Uterus (tissue), 2 donors: ENCODE data around the gene KRTAP12-1.

Source experiments
- POLR2A ChIP-seq, 2 donors: fragments of 450-650 bp; IDR thresholded peaks; one replicate each; pipeline ENCODE4 v1.6.1; 2016; ENCODE audit warnings: antibody characterized with exemption in 2 of 2, mild to moderate bottlenecking in 1 of 2, moderate library complexity in 1 of 2
- TF ChIP-seq, protein P1 (sequence below), 4 experiments: fragments of 200-600 bp in 2 of 4; fragments of 450-650 bp in 2 of 4; sonication (generic) in 2 of 4; IDR thresholded peaks; one replicate each; pipeline ENCODE4 v1.5.1; 2016 to 2019; ENCODE audit warnings: antibody characterized with exemption in 4 of 4, mild to moderate bottlenecking in 2 of 4, moderate library complexity in 1 of 4

GRCh38 chr21:44686843-44687561 is 5.0 kb upstream of the KRTAP12-1 start:
- TF ChIP-seq, protein P1, sequence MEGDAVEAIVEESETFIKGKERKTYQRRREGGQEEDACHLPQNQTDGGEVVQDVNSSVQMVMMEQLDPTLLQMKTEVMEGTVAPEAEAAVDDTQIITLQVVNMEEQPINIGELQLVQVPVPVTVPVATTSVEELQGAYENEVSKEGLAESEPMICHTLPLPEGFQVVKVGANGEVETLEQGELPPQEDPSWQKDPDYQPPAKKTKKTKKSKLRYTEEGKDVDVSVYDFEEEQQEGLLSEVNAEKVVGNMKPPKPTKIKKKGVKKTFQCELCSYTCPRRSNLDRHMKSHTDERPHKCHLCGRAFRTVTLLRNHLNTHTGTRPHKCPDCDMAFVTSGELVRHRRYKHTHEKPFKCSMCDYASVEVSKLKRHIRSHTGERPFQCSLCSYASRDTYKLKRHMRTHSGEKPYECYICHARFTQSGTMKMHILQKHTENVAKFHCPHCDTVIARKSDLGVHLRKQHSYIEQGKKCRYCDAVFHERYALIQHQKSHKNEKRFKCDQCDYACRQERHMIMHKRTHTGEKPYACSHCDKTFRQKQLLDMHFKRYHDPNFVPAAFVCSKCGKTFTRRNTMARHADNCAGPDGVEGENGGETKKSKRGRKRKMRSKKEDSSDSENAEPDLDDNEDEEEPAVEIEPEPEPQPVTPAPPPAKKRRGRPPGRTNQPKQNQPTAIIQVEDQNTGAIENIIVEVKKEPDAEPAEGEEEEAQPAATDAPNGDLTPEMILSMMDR (IDR thresholded peaks at IDR 0.05), result no peak
- TF ChIP-seq POLR2A (IDR thresholded peaks at IDR 0.05), result no peak
